RPMI7951 (cell line): ENCODE measurements around the gene FBXO47. TPM values are rescaled to one million over a fixed set of nuclear protein-coding genes. Genes with fewer than 3 reads are reported as not detected.
A peak's percentile ranks its signal among the peaks of the same experiment; 100 is the strongest.

Source experiments
- DNase-seq: peaks from one replicate; pipeline ENCODE4 v3.0.0-alpha.2; 2012; ENCODE audit warnings: low read depth
- total RNA-seq: library from RNA; depleted of rRNA; stranded (reverse); fragments of >200 nt; shearing (Covaris generic); gene quantifications from 2 replicates; pipeline ENCODE4 v1.2.3, GENCODE V29; 2014; rRNA removed

FBXO47 gene
- not detected in 2 replicates for total RNA-seq

GRCh38 chr17:38967290-38967738 is at the start of gene FBXO47:
FBXO47 (minus strand) TSS chr17:38967403; CDS start chr17:38963025, 4,378 bp downstream.
- peak; percentile 89 for DNase-seq

GRCh38 chr17:39016193-39017153 is 49.3 kb upstream of the FBXO47 start:
- no peak for DNase-seq

GRCh38 chr17:39015546-39015935 is 48.3 kb upstream of the FBXO47 start:
- no peak for DNase-seq

- no peak for DNase-seq
These were observed 47.8 kb upstream of the FBXO47 start for GRCh38 chr17:39014795-39015545.

GRCh38 chr17:39014044-39014794 is 47.0 kb upstream of the FBXO47 start:
- DNase-seq = peak; percentile 56

GRCh38 chr17:39012725-39013124 is 45.5 kb upstream of the FBXO47 start:
- no peak for DNase-seq

- DNase-seq = no peak
These were observed 44.8 kb upstream of the FBXO47 start for GRCh38 chr17:39011907-39012468.

- DNase-seq = no peak
These were observed 42.4 kb upstream of the FBXO47 start for GRCh38 chr17:39009581-39010001.

GRCh38 chr17:39008633-39009032 is 41.4 kb upstream of the FBXO47 start:
- no peak for DNase-seq

GRCh38 chr17:39002991-39003715 is 36.0 kb upstream of the FBXO47 start:
- DNase-seq = peak; percentile 58

GRCh38 chr17:39001703-39002637 is 34.8 kb upstream of the FBXO47 start:
- peak; percentile 92 for DNase-seq

GRCh38 chr17:39000021-39000601 is 32.9 kb upstream of the FBXO47 start:
- DNase-seq = no peak

- no peak for DNase-seq
These were observed 29.6 kb upstream of the FBXO47 start for GRCh38 chr17:38996660-38997337.

- no peak for DNase-seq
These were observed 26.8 kb upstream of the FBXO47 start for GRCh38 chr17:38994026-38994425.

- DNase-seq = no peak
These were observed 17.5 kb upstream of the FBXO47 start for GRCh38 chr17:38984666-38985065.

GRCh38 chr17:38982858-38983746 is 15.9 kb upstream of the FBXO47 start:
- peak; percentile 67 for DNase-seq

GRCh38 chr17:38981636-38982035 is 14.4 kb upstream of the FBXO47 start:
- DNase-seq = no peak
